ENCODE measurements around the gene SLC38A1. TPM values are rescaled to one million over a fixed set of nuclear protein-coding genes. Genes with fewer than 3 reads are reported as not detected.
"Not testable (repeated sequence)": the region's sequence is repeated elsewhere in the genome, so short reads cannot be mapped to it uniquely, and the experiment has no call there.

The SLC38A1 gene
- total and polyA plus RNA-seq, 3 experiments from 2014 or later, result 233 to 252 (median 242) TPM

DNA sequence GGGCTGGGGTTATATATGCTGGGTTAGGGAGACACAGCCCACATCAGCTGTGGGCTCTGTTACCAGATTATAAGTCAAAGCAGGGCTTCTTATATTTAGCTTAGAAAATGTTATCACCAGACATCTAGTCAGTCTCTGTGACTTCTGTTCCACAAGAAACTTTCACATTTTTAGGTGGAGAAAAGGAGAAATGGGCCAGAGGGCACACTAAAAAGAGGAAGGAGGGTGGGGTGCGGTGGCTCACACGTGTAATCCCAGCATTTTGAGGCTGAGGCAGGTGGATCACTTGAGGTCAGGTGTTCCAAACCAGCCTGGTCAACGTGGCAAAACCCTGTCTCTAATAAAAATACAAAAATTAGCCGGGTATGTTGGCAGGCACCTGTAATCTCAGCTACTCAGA is 28.0 kb upstream of the SLC38A1 start:
- ChIA-PET POLR2A (no interaction called here), CTCF (no interaction called here)
- peaks cover 0 to 3% of the 10 kb centered on the region in 2 donors for H3K27me3 Mint-ChIP-seq
- Histone ChIP-seq H3K36me3 (ENCODE audit: insufficient read depth, low read length) (no peaks in the 10 kb centered on the region), H3K9me3 (ENCODE audit: low read length) (no peaks in the 10 kb centered on the region), H3K27me3 (ENCODE audit: insufficient read depth, low read length, poor library complexity, severe bottlenecking) (no peaks in the 10 kb centered on the region), H3K4me1 (ENCODE audit: insufficient read depth, low read length) (no peaks in the 10 kb centered on the region), H3K4me3 (ENCODE audit: low read length) (no peak overlapping the region), H3K27ac (ENCODE audit: low read depth, low read length) (no peak overlapping the region)
- peaks cover 2 to 6% (median 2%) of the 10 kb centered on the region in 5 donors for H3K9me3 Mint-ChIP-seq
- H3K4me3 Mint-ChIP-seq, result no peak overlapping the region
- no peak for DNase-seq
- peaks cover 0 to 5% (median 0%) of the 10 kb centered on the region in 3 donors for H3K4me1 Mint-ChIP-seq
- peaks cover 0 to 10% (median 0%) of the 10 kb centered on the region in 3 donors for H3K36me3 Mint-ChIP-seq
- H3K27ac Mint-ChIP-seq, result peak overlapping the region in 1 of 8 donors; percentile 77

DNA sequence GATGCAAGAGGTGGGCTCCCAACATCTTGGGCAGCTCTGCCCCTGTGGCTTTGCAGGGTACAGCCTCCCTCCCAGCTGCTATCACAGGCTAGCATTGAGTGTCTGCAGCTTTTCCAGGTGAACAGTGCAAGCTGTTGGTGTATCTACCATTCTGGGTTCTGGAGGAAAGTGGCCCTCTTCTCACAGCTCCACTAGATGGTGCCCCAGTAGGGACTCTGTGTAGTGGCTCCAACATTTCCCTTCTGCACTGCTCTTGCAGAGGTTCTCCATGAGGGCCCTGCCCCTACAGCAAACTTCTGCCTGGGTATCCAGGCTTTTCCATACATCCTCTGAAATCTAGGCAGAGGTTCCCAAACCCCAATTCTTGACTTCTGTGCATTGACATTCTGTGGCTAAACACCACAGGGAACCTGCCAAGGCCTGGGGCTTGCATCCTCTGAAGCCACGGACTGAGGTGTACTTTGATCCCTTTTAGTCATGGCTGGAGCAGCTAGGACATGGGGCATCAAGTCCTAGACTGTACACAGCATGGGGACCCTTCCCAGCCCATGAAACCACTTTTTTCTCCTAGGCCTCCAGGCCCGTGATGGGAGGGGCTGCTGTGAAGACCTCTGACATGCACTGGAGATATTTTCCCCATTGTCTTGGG is 24.0 kb upstream of the SLC38A1 start:
- Mint-ChIP-seq H3K4me3 (no peak overlapping the region), H3K4me1 (no peaks in the 10 kb centered on the region), H3K27ac (no peak overlapping the region), H3K9me3 (peaks cover 10 to 18% (median 15%) of the 10 kb centered on the region in 5 donors), H3K27me3 (peaks cover 1 to 3% of the 10 kb centered on the region in 2 donors), H3K36me3 (peaks cover 1 to 29% (median 2%) of the 10 kb centered on the region in 3 donors)
- Histone ChIP-seq H3K4me1 (ENCODE audit: insufficient read depth, low read length) (no peaks in the 10 kb centered on the region), H3K4me3 (ENCODE audit: low read length) (no peak overlapping the region), H3K27me3 (ENCODE audit: insufficient read depth, low read length, poor library complexity, severe bottlenecking) (no peaks in the 10 kb centered on the region), H3K9me3 (ENCODE audit: low read length) (no peaks in the 10 kb centered on the region), H3K36me3 (ENCODE audit: insufficient read depth, low read length) (no peaks in the 10 kb centered on the region), H3K27ac (ENCODE audit: low read depth, low read length) (no peak overlapping the region)
- DNase-seq, result no peak
- ChIA-PET CTCF (interaction anchor here (0.8 to 1.2 kb wide), 2 partner anchors 8 to 10 kb away, joined by 3 read pairs; no protein-coding TSS in a partner anchor), POLR2A (no interaction called here)

DNA sequence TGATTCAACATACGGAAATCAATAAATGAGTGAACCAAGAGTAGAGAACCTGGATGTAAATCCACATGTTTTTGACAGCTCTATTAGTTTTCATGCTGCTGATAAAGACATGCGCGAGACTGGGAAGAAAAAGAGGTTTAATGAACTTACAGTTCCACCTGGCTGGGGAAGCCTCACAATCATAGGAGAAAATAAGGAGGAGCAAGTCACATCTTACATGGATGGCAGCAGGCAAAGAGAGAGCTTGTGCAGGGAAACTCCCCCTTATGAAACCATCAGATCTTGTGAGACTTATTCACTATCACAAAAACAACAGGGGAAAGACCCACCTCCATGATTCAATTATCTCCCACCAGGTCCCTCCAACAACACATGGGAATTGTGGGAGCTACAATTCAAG is 23.1 kb upstream of the SLC38A1 start:
- H3K36me3 ChIP-seq (ENCODE audit: insufficient read depth, low read length); H3K27ac ChIP-seq (ENCODE audit: low read depth, low read length); H3K27me3 ChIP-seq (ENCODE audit: insufficient read depth, low read length, poor library complexity, severe bottlenecking); H3K4me3 ChIP-seq (ENCODE audit: low read length); H3K4me3 Mint-ChIP-seq; H3K4me1 Mint-ChIP-seq; H3K9me3 ChIP-seq (ENCODE audit: low read length); H3K27ac Mint-ChIP-seq; DNase-seq; H3K27me3 Mint-ChIP-seq; H3K4me1 ChIP-seq (ENCODE audit: insufficient read depth, low read length); POLR2A ChIA-PET: not testable (repeated sequence)
- H3K9me3 Mint-ChIP-seq, result peaks cover 10 to 24% (median 22%) of the 10 kb centered on the region in 5 donors
- CTCF ChIA-PET, result interaction anchor here (1.2 kb wide), 1 partner anchor 9 kb away, joined by 3 read pairs; no protein-coding TSS in a partner anchor
- H3K36me3 Mint-ChIP-seq, result peaks cover 1 to 37% (median 2%) of the 10 kb centered on the region in 3 donors

- DNase-seq; H3K27me3 ChIP-seq (ENCODE audit: insufficient read depth, low read length, poor library complexity, severe bottlenecking); H3K27ac Mint-ChIP-seq; H3K4me1 ChIP-seq (ENCODE audit: insufficient read depth, low read length); H3K4me3 Mint-ChIP-seq; H3K4me3 ChIP-seq (ENCODE audit: low read length); H3K27ac ChIP-seq (ENCODE audit: low read depth, low read length); POLR2A ChIA-PET; H3K4me1 Mint-ChIP-seq; H3K36me3 ChIP-seq (ENCODE audit: insufficient read depth, low read length); H3K27me3 Mint-ChIP-seq: not testable (repeated sequence)
- peaks cover 31 to 56% (median 52%) of the 10 kb centered on the region in 5 donors for H3K9me3 Mint-ChIP-seq
- peaks cover 9 to 59% (median 16%) of the 10 kb centered on the region in 3 donors for H3K36me3 Mint-ChIP-seq
- CTCF ChIA-PET, result interaction anchor here (1.1 to 1.3 kb wide), 3 partner anchors 15 to 119 kb away, joined by 3 to 4 read pairs (median 3); no protein-coding TSS in a partner anchor
- peaks cover 16% of the 10 kb centered on the region for H3K9me3 ChIP-seq (ENCODE audit: low read length)
These were observed 16.3 kb upstream of the SLC38A1 start for GRCh38 chr12:46285177-46285576.

GRCh38 chr12:46282829-46283228 is 14.0 kb upstream of the SLC38A1 start:
- Histone ChIP-seq H3K27me3 (ENCODE audit: insufficient read depth, low read length, poor library complexity, severe bottlenecking) (no peaks in the 10 kb centered on the region), H3K4me3 (ENCODE audit: low read length) (no peak overlapping the region), H3K4me1 (ENCODE audit: insufficient read depth, low read length) (no peaks in the 10 kb centered on the region), H3K27ac (ENCODE audit: low read depth, low read length) (no peak overlapping the region), H3K36me3 (ENCODE audit: insufficient read depth, low read length) (no peaks in the 10 kb centered on the region), H3K9me3 (ENCODE audit: low read length) (peaks cover 16% of the 10 kb centered on the region)
- CTCF ChIA-PET, result no interaction called here
- POLR2A ChIA-PET, result interaction anchor here (0.8 kb wide), 1 partner anchor 14 kb away, joined by 3 read pairs; the partner anchor contains the start of gene SLC38A1
- no peak for DNase-seq
- H3K4me3 Mint-ChIP-seq, result peak overlapping the region in 1 of 7 donors; percentile 32
- H3K27me3 Mint-ChIP-seq, result peaks cover 3 to 5% of the 10 kb centered on the region in 2 donors
- H3K9me3 Mint-ChIP-seq, result peaks cover 31 to 51% (median 46%) of the 10 kb centered on the region in 5 donors
- H3K4me1 Mint-ChIP-seq, result no peaks in the 10 kb centered on the region
- peak overlapping the region in 1 of 8 donors; percentile 63 for H3K27ac Mint-ChIP-seq
- H3K36me3 Mint-ChIP-seq, result peaks cover 8 to 49% (median 17%) of the 10 kb centered on the region in 3 donors

GRCh38 chr12:46276756-46277155 is 7.9 kb upstream of the SLC38A1 start:
- Mint-ChIP-seq H3K4me3 (no peak overlapping the region), H3K4me1 (peaks cover 9 to 24% (median 10%) of the 10 kb centered on the region in 3 donors), H3K36me3 (peaks cover 0 to 13% (median 5%) of the 10 kb centered on the region in 3 donors), H3K27ac (peak overlapping the region in 1 of 8 donors; percentile 58), H3K9me3 (peaks cover 0 to 1% (median 0%) of the 10 kb centered on the region in 5 donors), H3K27me3 (no peaks in the 10 kb centered on the region)
- no peak for DNase-seq
- ChIA-PET CTCF (no interaction called here), POLR2A (no interaction called here)
- H3K36me3 ChIP-seq (ENCODE audit: insufficient read depth, low read length), result no peaks in the 10 kb centered on the region
- no peaks in the 10 kb centered on the region for H3K27me3 ChIP-seq (ENCODE audit: insufficient read depth, low read length, poor library complexity, severe bottlenecking)
- no peaks in the 10 kb centered on the region for H3K9me3 ChIP-seq (ENCODE audit: low read length)
- no peak overlapping the region for H3K4me3 ChIP-seq (ENCODE audit: low read length)
- peaks cover 8% of the 10 kb centered on the region for H3K4me1 ChIP-seq (ENCODE audit: insufficient read depth, low read length)
- no peak overlapping the region for H3K27ac ChIP-seq (ENCODE audit: low read depth, low read length)

DNA sequence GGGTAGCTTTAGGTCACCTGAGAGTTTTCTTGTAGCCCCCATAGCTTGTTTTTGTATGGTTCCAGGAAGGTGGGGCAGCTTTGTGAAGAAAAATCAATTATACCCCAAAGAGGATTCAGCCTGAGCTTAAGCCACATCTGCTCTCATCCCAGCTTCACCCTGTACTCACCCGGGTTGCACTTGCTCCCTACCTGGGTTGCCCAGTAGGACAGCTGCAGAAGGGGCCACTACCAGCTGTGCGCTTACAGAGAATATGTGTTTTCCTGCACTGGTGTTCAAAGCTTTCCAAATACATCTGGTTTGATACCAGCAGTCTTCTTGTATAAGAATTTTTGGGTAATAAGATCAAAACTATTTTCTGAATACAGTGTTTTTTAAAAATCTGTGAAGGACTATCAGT is 3.0 kb upstream of the SLC38A1 start:
- peak overlapping the region in 1 of 7 donors; percentile 35 for H3K4me3 Mint-ChIP-seq
- DNase-seq, result no peak
- H3K27ac Mint-ChIP-seq, result peak overlapping the region in 1 of 8 donors; percentile 66
- H3K4me1 ChIP-seq (ENCODE audit: insufficient read depth, low read length), result peaks cover 25% of the 10 kb centered on the region
- no peak overlapping the region for H3K4me3 ChIP-seq (ENCODE audit: low read length)
- no peaks in the 10 kb centered on the region for H3K9me3 ChIP-seq (ENCODE audit: low read length)
- H3K27me3 ChIP-seq (ENCODE audit: insufficient read depth, low read length, poor library complexity, severe bottlenecking), result no peaks in the 10 kb centered on the region
- no peaks in the 10 kb centered on the region for H3K36me3 ChIP-seq (ENCODE audit: insufficient read depth, low read length)
- H3K9me3 Mint-ChIP-seq, result no peaks in the 10 kb centered on the region
- no peak overlapping the region for H3K27ac ChIP-seq (ENCODE audit: low read depth, low read length)
- H3K4me1 Mint-ChIP-seq, result peaks cover 28 to 44% (median 30%) of the 10 kb centered on the region in 3 donors
- peaks cover 0 to 16% (median 7%) of the 10 kb centered on the region in 3 donors for H3K36me3 Mint-ChIP-seq
- peaks cover 0 to 11% of the 10 kb centered on the region in 2 donors for H3K27me3 Mint-ChIP-seq
- ChIA-PET CTCF (interaction anchor here (1.1 kb wide), 1 partner anchor 54 kb away, joined by 3 read pairs; no protein-coding TSS in a partner anchor), POLR2A (interaction anchor here (0.7 to 1.2 kb wide), 2 partner anchors 57 to 64 kb away, joined by 3 read pairs; no protein-coding TSS in a partner anchor)
